Measurements from ENCODE around the gene ZBTB6.

- TF ChIP-seq CTCF (optimal IDR thresholded peaks at IDR 0.05 in 1 of 3, IDR thresholded peaks at IDR 0.05 in 1 of 3, conservative IDR thresholded peaks at IDR 0.05 in 1 of 3; ENCODE audit: extremely low read depth in 1 of 3, insufficient read depth in 2 of 3, low read length in 3 of 3): no peak
- TF ChIP-seq EZH2 (IDR thresholded peaks at IDR 0.05; ENCODE audit: low read length): no peak
Observed at GRCh38 chr9:122904823-122905710, 8.1 kb downstream of the ZBTB6 start, which contains the start of gene RC3H2.

Measured in keratinocyte (primary cell).